Neuronal stem cell (in vitro differentiated cells): Measurements from ENCODE around the gene QRICH2.
A peak's percentile ranks its signal among the peaks of the same experiment; 100 is the strongest.

Source experiments
- DNase-seq: peaks from one replicate; pipeline ENCODE4 v3.0.0-alpha.2; 2013; ENCODE audit warnings: low spot score
- H2AFZ ChIP-seq: one replicate; pipeline ENCODE4 v1.6.1; 2013; ENCODE audit warnings: mild to moderate bottlenecking, low read length, inconsistent platforms
- H2AK5ac ChIP-seq: 2 replicates; pipeline ENCODE4 v1.6.1; 2013; ENCODE audit warnings: low read depth, mild to moderate bottlenecking, inconsistent platforms, low read length, moderate library complexity, mixed read lengths
- H2BK120ac ChIP-seq: 2 replicates; pipeline ENCODE4 v1.6.1; 2013; ENCODE audit warnings: low read depth, mild to moderate bottlenecking, inconsistent platforms, low read length, moderate library complexity, mixed read lengths
- H2BK12ac ChIP-seq: one replicate; pipeline ENCODE4 v1.6.1; 2013; ENCODE audit warnings: low read length, inconsistent platforms
- H2BK15ac ChIP-seq: 2 replicates; pipeline ENCODE4 v1.6.1; 2013; ENCODE audit warnings: mild to moderate bottlenecking, low read length, inconsistent platforms, mixed read lengths
- H2BK5ac ChIP-seq: one replicate; pipeline ENCODE4 v1.6.1; 2013; ENCODE audit warnings: inconsistent platforms, mild to moderate bottlenecking, low read length, moderate library complexity
- H3K14ac ChIP-seq: one replicate; pipeline ENCODE4 v1.6.1; 2013; ENCODE audit warnings: low read length, inconsistent platforms
- H3K18ac ChIP-seq: 2 replicates; pipeline ENCODE4 v1.6.1; 2013; ENCODE audit warnings: low read length, inconsistent platforms
- H3K23ac ChIP-seq: 2 replicates; pipeline ENCODE4 v1.6.1; 2013; ENCODE audit warnings: low read depth, mild to moderate bottlenecking, mixed read lengths, low read length, inconsistent platforms; ENCODE audit not compliant: poor library complexity
- H3K27ac ChIP-seq: replicated peaks from 3 replicates; pipeline ENCODE4 v1.5.1; 2013; ENCODE audit warnings: low read length, inconsistent platforms
- H3K27me3 ChIP-seq, 3 experiments: 2 replicates each; pipeline ENCODE4 v1.6.1; 2013; ENCODE audit warnings: low read length in 3 of 3, mild to moderate bottlenecking in 2 of 3, inconsistent platforms in 1 of 3, low read depth in 1 of 3, mixed read lengths in 1 of 3, moderate library complexity in 1 of 3; ENCODE audit not compliant: control insufficient read depth in 3 of 3, insufficient read depth in 3 of 3
- H3K36me3 ChIP-seq, 2 donors: replicated peaks in 1 of 2; 2 replicates each; pipeline ENCODE4 v1.6.1; 2013; ENCODE audit warnings: low read length in 2 of 2; ENCODE audit not compliant: control insufficient read depth in 2 of 2, insufficient read depth in 2 of 2
- H3K4ac ChIP-seq: 2 replicates; pipeline ENCODE4 v1.6.1; 2013; ENCODE audit warnings: inconsistent platforms, mild to moderate bottlenecking, low read length, moderate library complexity
- H3K4me1 ChIP-seq, 2 donors: 1 replicate in 1 of 2; 2 replicates in 1 of 2; pipeline ENCODE4 v1.6.1; 2013; ENCODE audit warnings: low read length in 2 of 2, low read depth in 1 of 2; ENCODE audit not compliant: control insufficient read depth in 2 of 2, insufficient read depth in 1 of 2
- H3K4me2 ChIP-seq: one replicate; pipeline ENCODE4 v1.6.1; 2013; ENCODE audit warnings: mild to moderate bottlenecking, low read length, inconsistent platforms; ENCODE audit not compliant: insufficient read depth, poor library complexity, severe bottlenecking
- H3K4me3 ChIP-seq, 2 donors: 2 replicates each; pipeline ENCODE4 v1.5.1; 2013; ENCODE audit warnings: low read length in 2 of 2, mild to moderate bottlenecking in 2 of 2, inconsistent platforms in 1 of 2, moderate library complexity in 1 of 2
- H3K79me1 ChIP-seq: one replicate; pipeline ENCODE4 v1.6.1; 2013; ENCODE audit warnings: low read depth, mild to moderate bottlenecking, inconsistent platforms, low read length, moderate library complexity
- H3K9ac ChIP-seq: one replicate; pipeline ENCODE4 v1.6.1; 2013; ENCODE audit warnings: mild to moderate bottlenecking, low read depth, low read length, inconsistent platforms; ENCODE audit not compliant: poor library complexity
- H3K9me3 ChIP-seq, 2 donors: replicated peaks in 1 of 2; 2 replicates each; pipeline versions ENCODE3 to v1.6.1; 2013; ENCODE audit warnings: low read length in 2 of 2, mild to moderate bottlenecking in 2 of 2, inconsistent platforms in 1 of 2, low read depth in 1 of 2, mixed read lengths in 1 of 2, moderate library complexity in 1 of 2; ENCODE audit not compliant: control insufficient read depth in 2 of 2, insufficient read depth in 1 of 2
- H4K8ac ChIP-seq: one replicate; pipeline ENCODE4 v1.6.1; 2013; ENCODE audit warnings: low read depth, mild to moderate bottlenecking, inconsistent platforms, low read length, moderate library complexity
- H4K91ac ChIP-seq: one replicate; pipeline ENCODE4 v1.6.1; 2013; ENCODE audit warnings: low read length, low read depth, mild to moderate bottlenecking, inconsistent platforms; ENCODE audit not compliant: poor library complexity
- WGBS, 2 donors: extraction: QIAGEN DNeasy Blood & Tissue Kit; methylation state at CpG; one replicate each; pipeline ENCODE4 v1.1.7; 2013; ENCODE audit warnings: missing lambda C conversion rate in 2 of 2, mixed read lengths in 1 of 2; ENCODE audit not compliant: insufficient read length in 2 of 2, insufficient replicate concordance in 1 of 2; ENCODE audit errors: extremely low coverage in 2 of 2; 5-methylcytosine and 5-hydroxymethylcytosine counted together

QRICH2 gene

DNA sequence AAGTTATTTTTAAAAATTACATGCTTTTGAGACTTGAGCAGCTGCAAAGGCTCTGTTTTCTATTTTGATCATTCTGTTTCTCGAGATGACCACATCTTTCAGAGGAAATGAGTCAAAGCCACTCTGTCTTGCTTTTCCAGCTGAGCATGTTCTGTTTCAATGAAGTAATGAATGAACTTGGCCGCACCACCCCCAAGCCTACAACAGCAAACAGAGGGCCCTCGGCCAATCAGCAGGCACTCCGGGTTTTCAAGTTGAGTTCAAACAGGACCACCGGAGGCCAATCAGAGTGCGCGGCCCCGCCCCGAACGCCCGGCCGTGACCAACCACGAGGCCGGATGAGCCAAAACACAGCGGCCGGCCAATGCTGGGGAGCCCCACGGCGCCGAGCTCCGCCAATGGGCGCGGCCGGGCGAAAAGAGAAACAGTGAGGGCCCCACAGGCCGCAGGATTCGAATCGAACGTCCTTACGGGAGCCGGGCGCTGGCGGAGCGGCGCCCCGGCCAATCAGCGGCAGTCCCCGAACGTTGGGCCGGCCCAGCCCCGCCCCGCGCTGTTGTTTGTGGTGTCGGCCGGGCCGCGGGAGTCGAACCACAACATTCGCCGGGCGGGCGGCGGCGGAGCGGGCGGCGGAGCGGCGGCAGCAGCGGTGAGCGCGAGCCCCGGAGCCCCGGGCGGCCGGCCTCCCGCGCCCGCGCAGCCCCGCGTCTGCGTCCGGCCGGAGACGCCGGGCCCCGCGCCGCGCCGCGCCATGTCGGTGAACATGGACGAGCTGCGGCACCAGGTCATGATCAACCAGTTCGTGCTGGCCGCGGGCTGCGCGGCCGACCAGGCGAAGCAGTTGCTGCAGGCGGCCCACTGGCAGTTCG lies 43.1 kb downstream of the QRICH2 start, which contains the start of gene UBALD2:
TSS of gene UBALD2 (plus strand) at position 594 of the 869 bp plus-strand sequence. CDS start at position 752, 158 bp downstream.
- Histone ChIP-seq H3K27ac (no peak within 1 kb of the TSS), H4K91ac (no peak within 1 kb of the TSS), H3K4me2 (peak within 1 kb of the TSS; percentile 52)

DNA sequence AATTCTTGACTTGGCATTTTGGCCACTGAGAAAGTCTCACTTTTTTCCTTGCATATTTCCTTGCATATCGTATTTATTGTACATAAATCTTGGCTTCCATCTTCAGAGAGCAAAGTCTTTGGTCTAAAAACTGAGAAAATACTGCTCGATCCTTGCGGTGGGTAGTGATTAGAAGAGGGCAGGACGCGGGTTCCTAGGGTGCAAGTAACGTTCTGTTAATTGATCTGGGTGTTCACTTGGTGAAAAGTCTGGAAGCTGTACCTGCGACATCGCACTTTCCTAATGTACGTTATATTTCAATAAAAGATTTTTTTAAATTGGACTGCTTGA lies 43.7 kb downstream of the QRICH2 start:
- Histone ChIP-seq H2AFZ (no peak overlapping the region), H3K23ac (no peak overlapping the region), H3K14ac (no peak overlapping the region), H3K4me2 (no peak overlapping the region), H3K9ac (no peak overlapping the region), H2AK5ac (no peak overlapping the region), H3K9me3 (no peaks in the 10 kb centered on the region), H4K91ac (no peak overlapping the region), H2BK5ac (no peak overlapping the region), H3K36me3 (peaks cover 4 to 31% of the 10 kb centered on the region in 2 donors), H3K79me1 (peaks cover 7% of the 10 kb centered on the region), H3K18ac (no peak overlapping the region), H3K4ac (no peak overlapping the region), H2BK120ac (no peak overlapping the region), H3K4me1 (peaks cover 17 to 42% of the 10 kb centered on the region in 2 donors), H2BK12ac (no peak overlapping the region), H3K4me3 (no peak overlapping the region), H3K27me3 (no peaks in the 10 kb centered on the region), H2BK15ac (no peak overlapping the region), H4K8ac (no peak overlapping the region), H3K27ac (no peak overlapping the region)
- no CpG with 5 or more reads among the region's 9 CpGs for WGBS, 2 donors
- no peak for DNase-seq

More for the DNA sequence above, 43.1 kb downstream of the QRICH2 start, which contains the start of gene UBALD2:
- Histone ChIP-seq H3K14ac (no peak within 1 kb of the TSS), H3K4ac (no peak within 1 kb of the TSS), H3K18ac (peak within 1 kb of the TSS; percentile 94), H2AK5ac (peak within 1 kb of the TSS; percentile 73), H2AFZ (peak within 1 kb of the TSS; percentile 61), H4K8ac (no peak within 1 kb of the TSS), H2BK12ac (no peak within 1 kb of the TSS), H3K23ac (peak within 1 kb of the TSS; percentile 60), H2BK120ac (no peak within 1 kb of the TSS), H3K4me3 (peak within 1 kb of the TSS; percentile 70 to 98), H2BK5ac (peak within 1 kb of the TSS; percentile 1), H3K4me1 (peaks cover 18 to 36% of the 10 kb centered on the region in 2 donors), H3K9ac (peak within 1 kb of the TSS; percentile 93), H2BK15ac (no peak within 1 kb of the TSS), H3K9me3 (peaks cover 0 to 1% of the 10 kb centered on the region in 2 donors), H3K27me3 (no peaks in the 10 kb centered on the region), H3K79me1 (peaks cover 11% of the 10 kb centered on the region), H3K36me3 (peaks cover 4 to 37% of the 10 kb centered on the region in 2 donors)
- no CpG with 5 or more reads among the region's 94 CpGs for WGBS, 2 donors
- DNase-seq, result peak; percentile 94

DNA sequence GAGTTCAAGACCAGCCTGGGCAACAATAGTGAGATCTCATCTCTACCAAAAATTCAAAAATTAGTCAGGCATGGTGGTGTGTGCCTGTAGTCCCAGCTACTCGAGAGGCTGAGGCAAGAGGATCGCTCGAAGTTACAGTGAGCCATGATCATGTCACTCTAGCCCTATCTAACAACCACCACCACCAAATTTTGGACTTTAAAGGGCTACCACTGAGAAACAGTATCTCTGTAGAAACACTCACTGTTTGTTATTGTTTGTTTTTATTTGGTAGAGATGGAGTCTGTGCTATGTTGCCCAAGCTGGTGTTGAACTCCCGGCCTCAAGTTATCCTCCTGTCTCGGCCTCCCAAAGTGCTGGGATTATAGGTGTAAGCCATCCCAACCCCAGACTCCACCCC lies 44.2 kb downstream of the QRICH2 start:
- Histone ChIP-seq H2BK5ac (no peak overlapping the region), H3K79me1 (peaks cover 5% of the 10 kb centered on the region), H2BK15ac (no peak overlapping the region), H3K9ac (no peak overlapping the region), H3K4ac (no peak overlapping the region), H4K8ac (no peak overlapping the region), H3K27me3 (no peaks in the 10 kb centered on the region), H3K27ac (no peak overlapping the region), H3K18ac (no peak overlapping the region), H2AFZ (no peak overlapping the region), H4K91ac (no peak overlapping the region), H2BK120ac (no peak overlapping the region), H2BK12ac (no peak overlapping the region), H3K36me3 (peaks cover 0 to 26% of the 10 kb centered on the region in 2 donors), H3K4me2 (no peak overlapping the region), H3K23ac (no peak overlapping the region), H2AK5ac (no peak overlapping the region), H3K9me3 (no peaks in the 10 kb centered on the region), H3K14ac (no peak overlapping the region), H3K4me1 (peaks cover 19 to 45% of the 10 kb centered on the region in 2 donors), H3K4me3 (no peak overlapping the region)
- DNase-seq, result no peak
- WGBS, 2 donors, result no CpG with 5 or more reads among the region's 5 CpGs

DNA sequence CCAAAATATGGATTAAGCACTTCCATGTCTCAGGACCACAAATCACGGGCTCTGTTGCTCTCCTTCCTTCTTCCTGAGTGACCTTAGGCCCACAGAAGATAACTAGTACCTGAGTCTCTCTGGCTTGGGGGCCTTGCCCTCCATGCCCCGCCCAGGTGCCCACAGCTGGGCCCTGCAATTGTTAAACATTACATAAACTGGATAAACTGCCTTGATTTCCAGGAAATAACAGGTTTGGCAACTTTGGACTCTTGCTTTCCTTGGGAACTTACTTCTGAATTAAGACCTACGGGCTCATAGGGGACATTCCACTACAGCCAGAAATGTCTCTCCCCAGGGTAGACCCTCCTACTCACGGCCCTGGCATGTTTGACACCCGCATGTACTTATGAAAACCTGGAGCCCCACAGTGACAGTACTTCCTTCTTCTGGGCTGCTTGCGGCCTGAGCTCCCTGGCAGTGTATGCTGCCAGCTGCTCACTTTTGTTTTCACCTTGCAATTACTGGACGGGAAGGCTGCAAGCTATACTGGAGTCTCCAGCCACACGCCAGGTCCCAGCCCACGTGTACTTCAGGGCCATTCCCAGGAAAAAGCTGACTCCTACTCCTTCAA lies 45.2 kb downstream of the QRICH2 start:
- no peak overlapping the region for H2BK12ac ChIP-seq
- WGBS, 2 donors, result no CpG with 5 or more reads among the region's 9 CpGs
- H2BK15ac ChIP-seq, result no peak overlapping the region
- H2BK120ac ChIP-seq, result no peak overlapping the region
- no peaks in the 10 kb centered on the region for H3K9me3 ChIP-seq
- H3K27ac ChIP-seq, result no peak overlapping the region
- no peak overlapping the region for H3K4me2 ChIP-seq
- H3K14ac ChIP-seq, result no peak overlapping the region
- H4K91ac ChIP-seq, result no peak overlapping the region
- H2AK5ac ChIP-seq, result no peak overlapping the region
- H3K79me1 ChIP-seq, result peaks cover 5% of the 10 kb centered on the region
- H3K4me3 ChIP-seq, result no peak overlapping the region
- peak overlapping the region; percentile 31 for H2AFZ ChIP-seq
- no peak overlapping the region for H3K23ac ChIP-seq
- DNase-seq, result no peak
- no peak overlapping the region for H3K9ac ChIP-seq
- peaks cover 20 to 39% of the 10 kb centered on the region in 2 donors for H3K4me1 ChIP-seq
- peaks cover 0 to 16% of the 10 kb centered on the region in 2 donors for H3K36me3 ChIP-seq
- no peak overlapping the region for H2BK5ac ChIP-seq
- H3K4ac ChIP-seq, result no peak overlapping the region
- H4K8ac ChIP-seq, result no peak overlapping the region
- H3K18ac ChIP-seq, result peak overlapping the region; percentile 11
- no peaks in the 10 kb centered on the region for H3K27me3 ChIP-seq
